ENCODE results near the gene SLA2. TPM values are rescaled to one million over a fixed set of nuclear protein-coding genes. Genes with fewer than 3 reads are reported as not detected.

The SLA2 gene
- polyA plus RNA-seq, 1 donor from 2014 or later, result 0.33 TPM

Small RNA genes lying within 50 kb of the gene (small RNA-seq; reads per million reads assigned to genes)
- gene RF00019, result 0 to 1.2 (median 0) reads per million in 3 experiments

Other genes starting within 250 kb of the SLA2 start
- not detected in 2 replicates for gene MYL9, start 104.7 kb downstream of the SLA2 start, polyA plus RNA-seq
- 3.3 and 3.4 TPM in 2 replicates for gene TGIF2, start 72.6 kb downstream of the SLA2 start, polyA plus RNA-seq
- 187 and 205 TPM in 2 replicates for gene RAB5IF, start 40.4 kb downstream of the SLA2 start, polyA plus RNA-seq
- gene NDRG3, start 99.9 kb upstream of the SLA2 start, polyA plus RNA-seq, result 53.7 and 61.0 TPM in 2 replicates
- 8.1 and 12.5 TPM in 2 replicates for gene DSN1, start 127.6 kb upstream of the SLA2 start, polyA plus RNA-seq
- gene TLDC2, start 229.9 kb upstream of the SLA2 start, polyA plus RNA-seq, result not detected in 2 replicates

Measured in neural cell (in vitro differentiated cells).